HepG2 (cell line): Measurements from ENCODE around the gene ANKZF1. TPM values are rescaled to one million over a fixed set of nuclear protein-coding genes. Genes with fewer than 3 reads are reported as not detected.

Source experiments
- ATF7 ChIP-seq, 2 experiments: fragments of 450-650 bp in 1 of 2; sonication (generic) in 1 of 2; formaldehyde crosslinking in 1 of 2; IDR thresholded peaks; 2 replicates each; pipeline versions ENCODE4 v1.4.0 to v1.6.1; 2016 to 2020; ENCODE audit warnings: antibody characterized with exemption in 1 of 2, mild to moderate bottlenecking in 1 of 2, missing genetic modification reagents in 1 of 2
- NFE2L2 ChIP-seq: fragments of 150-350 bp; IDR thresholded peaks from 2 replicates; pipeline ENCODE4 v1.6.1; 2014; ENCODE audit warnings: low read length
- NFYB ChIP-seq: sonication (generic); formaldehyde crosslinking; IDR thresholded peaks from 2 replicates; pipeline ENCODE4 v1.4.0; 2020; ENCODE audit warnings: missing genetic modification reagents
- NPAS2 ChIP-seq: sonication (generic); formaldehyde crosslinking; IDR thresholded peaks from 2 replicates; pipeline ENCODE4 v1.8.0; 2022; ENCODE audit warnings: mild to moderate bottlenecking, missing genetic modification reagents, borderline replicate concordance
- NR1H2 ChIP-seq: sonication (generic); formaldehyde crosslinking; IDR thresholded peaks from 2 replicates; pipeline ENCODE4 v1.8.1; 2022; ENCODE audit warnings: low read depth, missing genetic modification reagents, borderline replicate concordance
- NR2C2 ChIP-seq: sonication (generic); formaldehyde crosslinking; IDR thresholded peaks from 2 replicates; pipeline ENCODE4 v1.4.0; 2020; ENCODE audit warnings: missing genetic modification reagents, mild to moderate bottlenecking, moderate library complexity, borderline replicate concordance
- PAF1 ChIP-seq: IDR thresholded peaks from 2 replicates; pipeline ENCODE4 v1.6.1; 2016; ENCODE audit warnings: missing genetic modification reagents, missing compliant biosample characterization
- SATB2 ChIP-seq: sonication (generic); formaldehyde crosslinking; IDR thresholded peaks from 2 replicates; pipeline ENCODE4 v1.5.0; 2020; ENCODE audit warnings: missing genetic modification reagents
- SMARCC2 ChIP-seq: fragments of 450-650 bp; IDR thresholded peaks from 2 replicates; pipeline ENCODE4 v1.6.1; 2017; ENCODE audit warnings: antibody characterized with exemption, mild to moderate bottlenecking
- SOX6 ChIP-seq, 2 experiments: fragments of 450-650 bp in 1 of 2; sonication (generic) in 1 of 2; formaldehyde crosslinking in 1 of 2; IDR thresholded peaks; 2 replicates each; pipeline versions ENCODE4 v1.4.0 to v1.6.1; 2017 to 2020; ENCODE audit warnings: antibody characterized with exemption in 1 of 2, mild to moderate bottlenecking in 1 of 2, missing genetic modification reagents in 1 of 2
- SRSF1 ChIP-seq: fragments of 200-400 bp; formaldehyde crosslinking; optimal IDR thresholded peaks from 2 replicates; pipeline ENCODE3; 2017; ENCODE audit warnings: mild to moderate bottlenecking, low read depth, low read length, moderate library complexity
- TEAD3 ChIP-seq: optimal IDR thresholded peaks from 2 replicates; pipeline ENCODE3; 2016; ENCODE audit warnings: borderline replicate concordance
- TMF1 ChIP-seq: sonication (generic); formaldehyde crosslinking; IDR thresholded peaks from 2 replicates; pipeline ENCODE4 v1.8.1; 2022; ENCODE audit warnings: low read depth, missing genetic modification reagents
- TSC22D2 ChIP-seq: sonication (generic); formaldehyde crosslinking; IDR thresholded peaks from 2 replicates; pipeline ENCODE4 v1.5.1; 2020; ENCODE audit warnings: missing genetic modification reagents, mild to moderate bottlenecking, borderline replicate concordance
- ZNF251 ChIP-seq: sonication (generic); formaldehyde crosslinking; IDR thresholded peaks from 2 replicates; pipeline ENCODE4 v1.9.0; 2021; ENCODE audit warnings: mild to moderate bottlenecking, missing genetic modification reagents
- ZNF558 ChIP-seq: sonication (generic); formaldehyde crosslinking; IDR thresholded peaks from 2 replicates; pipeline ENCODE4 v1.9.0; 2022; ENCODE audit warnings: mild to moderate bottlenecking, missing genetic modification reagents, borderline replicate concordance
- ZNF749 ChIP-seq: sonication (generic); formaldehyde crosslinking; IDR thresholded peaks from 2 replicates; pipeline ENCODE4 v1.8.0; 2022; ENCODE audit warnings: mild to moderate bottlenecking, missing genetic modification reagents, moderate library complexity, borderline replicate concordance
- polyA plus RNA-seq, 8 experiments: library from polyadenylated mRNA; depleted of rRNA in 3 of 8; stranded (reverse) in 7 of 8; unstranded in 1 of 8; fragments of >200 nt; fragmentation: Illumina TruSeq in 4 of 8; extraction: Trizol in 4 of 8; gene quantifications; 2 replicates each; pipeline versions ENCODE4 v1.2.1 to v1.2.3, GENCODE V29; 2011 to 2016; ENCODE audit warnings: low read depth in 4 of 8, missing spikeins in 1 of 8, mixed read lengths in 1 of 8; ENCODE audit not compliant: insufficient read depth in 1 of 8
- total RNA-seq, 5 experiments: library from RNA; depleted of rRNA; stranded (reverse); fragments of >200 nt; fragmentation: Illumina TruSeq; extraction: Trizol; gene quantifications; 2 replicates each; pipeline ENCODE4 v1.2.3, GENCODE V29; 2016; ENCODE audit warnings: low read depth in 1 of 5
- TF ChIP-seq, protein P1 (sequence below): sonication (generic); formaldehyde crosslinking; IDR thresholded peaks from 2 replicates; pipeline ENCODE4 v1.4.0; 2020; ENCODE audit warnings: missing genetic modification reagents, mild to moderate bottlenecking, borderline replicate concordance
- TF ChIP-seq, protein P2 (sequence below): sonication (generic); formaldehyde crosslinking; IDR thresholded peaks from 2 replicates; pipeline ENCODE4 v1.4.0; 2020; ENCODE audit warnings: missing genetic modification reagents, mild to moderate bottlenecking, borderline replicate concordance
- TF ChIP-seq, protein P3 (sequence below): sonication (generic); formaldehyde crosslinking; IDR thresholded peaks from 2 replicates; pipeline ENCODE4 v1.5.1; 2020; ENCODE audit warnings: missing genetic modification reagents, mild to moderate bottlenecking, borderline replicate concordance

Gene ANKZF1
- total and polyA plus RNA-seq, 2 of the 13 experiments (the other 11 are each of a cell fraction or from before 2014, with no cell fraction given), result 25.3 to 128 TPM

DNA sequence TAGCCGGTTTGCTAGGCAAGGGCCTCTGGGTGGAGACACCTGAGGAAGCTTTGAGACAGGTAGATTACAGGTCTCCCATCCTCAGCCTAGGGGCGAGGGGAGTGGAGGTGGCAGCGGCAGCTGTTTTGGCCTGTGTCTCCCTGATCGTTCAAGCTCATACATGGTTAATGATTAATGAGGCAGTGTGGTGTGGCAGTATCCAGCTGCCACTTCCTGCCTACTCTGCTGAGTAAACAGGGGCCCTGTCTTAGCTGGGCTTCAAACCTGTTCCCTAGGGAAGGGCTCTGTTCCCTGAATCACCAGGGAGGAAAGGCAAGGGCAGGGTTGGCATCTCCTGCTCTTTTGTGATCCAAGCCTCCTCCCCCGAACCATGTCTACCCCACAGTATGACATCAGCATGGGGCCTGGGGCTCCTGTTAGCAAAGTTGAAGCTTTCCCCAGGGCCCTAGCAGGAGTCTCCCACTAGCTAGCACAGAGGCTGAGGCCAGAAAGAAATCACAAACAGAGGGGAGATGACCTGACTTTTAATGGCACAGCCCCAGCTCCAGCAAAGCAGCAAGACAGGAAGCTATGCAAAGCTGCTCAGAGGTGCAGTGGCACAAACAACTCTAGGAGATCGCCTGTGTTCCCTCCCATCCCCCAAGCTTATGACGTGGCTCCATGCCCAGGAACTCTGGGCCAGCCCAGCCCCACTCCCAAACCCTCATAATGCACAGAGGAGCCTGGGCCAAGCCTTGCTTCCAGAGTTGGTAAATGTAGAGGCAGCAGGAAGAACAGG is 19.8 kb downstream of the ANKZF1 start (continued):
- TF ChIP-seq, protein P1, sequence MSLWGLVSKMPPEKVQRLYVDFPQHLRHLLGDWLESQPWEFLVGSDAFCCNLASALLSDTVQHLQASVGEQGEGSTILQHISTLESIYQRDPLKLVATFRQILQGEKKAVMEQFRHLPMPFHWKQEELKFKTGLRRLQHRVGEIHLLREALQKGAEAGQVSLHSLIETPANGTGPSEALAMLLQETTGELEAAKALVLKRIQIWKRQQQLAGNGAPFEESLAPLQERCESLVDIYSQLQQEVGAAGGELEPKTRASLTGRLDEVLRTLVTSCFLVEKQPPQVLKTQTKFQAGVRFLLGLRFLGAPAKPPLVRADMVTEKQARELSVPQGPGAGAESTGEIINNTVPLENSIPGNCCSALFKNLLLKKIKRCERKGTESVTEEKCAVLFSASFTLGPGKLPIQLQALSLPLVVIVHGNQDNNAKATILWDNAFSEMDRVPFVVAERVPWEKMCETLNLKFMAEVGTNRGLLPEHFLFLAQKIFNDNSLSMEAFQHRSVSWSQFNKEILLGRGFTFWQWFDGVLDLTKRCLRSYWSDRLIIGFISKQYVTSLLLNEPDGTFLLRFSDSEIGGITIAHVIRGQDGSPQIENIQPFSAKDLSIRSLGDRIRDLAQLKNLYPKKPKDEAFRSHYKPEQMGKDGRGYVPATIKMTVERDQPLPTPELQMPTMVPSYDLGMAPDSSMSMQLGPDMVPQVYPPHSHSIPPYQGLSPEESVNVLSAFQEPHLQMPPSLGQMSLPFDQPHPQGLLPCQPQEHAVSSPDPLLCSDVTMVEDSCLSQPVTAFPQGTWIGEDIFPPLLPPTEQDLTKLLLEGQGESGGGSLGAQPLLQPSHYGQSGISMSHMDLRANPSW, result peak; percentile 37; the same call in 1 of the 2 replicates
- TF ChIP-seq ZNF749 (CRISPR knock-in tag) (0 out of 2 replicates have a peak, but pooled peaks have one; percentile 33), SATB2 (CRISPR knock-in tag) (no peak), TEAD3 (CRISPR knock-in tag) (peak; percentile 33), SMARCC2 (no peak), NR1H2 (CRISPR knock-in tag) (no peak), SRSF1 (peak; percentile 45), TSC22D2 (peak; percentile 35; the same call in 1 of the 2 replicates), NFE2L2 (no peak), TMF1 (CRISPR knock-in tag) (peak; percentile 74), ZNF251 (CRISPR knock-in tag) (no peak), ATF7 (IDR thresholded peaks at IDR 0.05) (no peak), ATF7 (CRISPR knock-in tag; IDR thresholded peaks at IDR 0.05) (peak; percentile 73; the same call in 1 of the 2 replicates), NPAS2 (CRISPR knock-in tag) (no peak), SOX6 (IDR thresholded peaks at IDR 0.05) (no peak), SOX6 (CRISPR knock-in tag; IDR thresholded peaks at IDR 0.05) (peak; percentile 73), NR2C2 (CRISPR knock-in tag) (no peak), PAF1 (CRISPR knock-in tag) (no peak), ZNF558 (CRISPR knock-in tag) (no peak), NFYB (CRISPR knock-in tag) (0 out of 2 replicates have a peak, but pooled peaks have one; percentile 6)
- TF ChIP-seq, protein P2, sequence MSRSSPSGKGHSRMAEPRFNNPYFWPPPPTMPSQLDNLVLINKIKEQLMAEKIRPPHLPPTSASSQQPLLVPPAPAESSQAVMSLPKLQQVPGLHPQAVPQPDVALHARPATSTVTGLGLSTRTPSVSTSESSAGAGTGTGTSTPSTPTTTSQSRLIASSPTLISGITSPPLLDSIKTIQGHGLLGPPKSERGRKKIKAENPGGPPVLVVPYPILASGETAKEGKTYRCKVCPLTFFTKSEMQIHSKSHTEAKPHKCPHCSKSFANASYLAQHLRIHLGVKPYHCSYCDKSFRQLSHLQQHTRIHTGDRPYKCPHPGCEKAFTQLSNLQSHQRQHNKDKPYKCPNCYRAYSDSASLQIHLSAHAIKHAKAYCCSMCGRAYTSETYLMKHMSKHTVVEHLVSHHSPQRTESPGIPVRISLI (CRISPR knock-in tag), result no peak
- TF ChIP-seq, protein P3, sequence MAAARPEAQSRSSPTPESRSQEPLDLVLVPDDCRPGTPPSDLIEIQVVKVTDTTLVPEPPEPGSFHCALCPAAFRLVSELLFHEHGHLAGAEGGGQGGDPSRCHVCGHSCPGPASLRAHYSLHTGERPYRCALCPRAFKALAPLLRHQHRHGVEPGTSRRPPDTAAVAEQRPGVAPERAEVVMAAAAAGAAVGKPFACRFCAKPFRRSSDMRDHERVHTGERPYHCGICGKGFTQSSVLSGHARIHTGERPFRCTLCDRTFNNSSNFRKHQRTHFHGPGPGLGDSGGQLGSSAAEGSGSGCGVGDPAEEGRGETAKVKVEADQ (CRISPR knock-in tag), result 0 out of 2 replicates have a peak, but pooled peaks have one; percentile 83
